ENCODE data around the gene MPRIP.
"Not testable (repeated sequence)": the region's sequence is repeated elsewhere in the genome, so short reads cannot be mapped to it uniquely, and the experiment has no call there.

The MPRIP gene

GRCh38 chr17:17144916-17145665, 102.8 kb downstream of the MPRIP start:
- DNase-seq (ENCODE audit: low read depth in 2 of 2): no peak

GRCh38 chr17:17146786-17147406, 104.6 kb downstream of the MPRIP start:
- DNase-seq (ENCODE audit: low read depth in 2 of 2): no peak

- no peak for DNase-seq (ENCODE audit: low read depth in 2 of 2)
Measured at GRCh38 chr17:17147821-17148220, 105.6 kb downstream of the MPRIP start.

GRCh38 chr17:17149520-17150447, 107.5 kb downstream of the MPRIP start:
- DNase-seq (ENCODE audit: low read depth in 2 of 2): no peak

GRCh38 chr17:17150448-17150800, 108.2 kb downstream of the MPRIP start:
- no peak for DNase-seq (ENCODE audit: low read depth in 2 of 2)

GRCh38 chr17:17151055-17151454, 108.8 kb downstream of the MPRIP start:
- DNase-seq (ENCODE audit: low read depth in 2 of 2): no peak

- DNase-seq (ENCODE audit: low read depth in 2 of 2): no peak
Measured at GRCh38 chr17:17151541-17151940, 109.3 kb downstream of the MPRIP start.

GRCh38 chr17:17151962-17152361, 109.7 kb downstream of the MPRIP start:
- DNase-seq (ENCODE audit: low read depth in 2 of 2): no peak

GRCh38 chr17:17152385-17152784, 110.1 kb downstream of the MPRIP start:
- DNase-seq (ENCODE audit: low read depth in 2 of 2): no peak

- no peak for DNase-seq (ENCODE audit: low read depth in 2 of 2)
Measured at GRCh38 chr17:17153071-17153470, 110.8 kb downstream of the MPRIP start.

GRCh38 chr17:17153709-17154108, 111.5 kb downstream of the MPRIP start:
- no peak for DNase-seq (ENCODE audit: low read depth in 2 of 2)

GRCh38 chr17:17154556-17154955, 112.3 kb downstream of the MPRIP start:
- DNase-seq (ENCODE audit: low read depth in 2 of 2): no peak

GRCh38 chr17:17154981-17155380, 112.7 kb downstream of the MPRIP start:
- DNase-seq (ENCODE audit: low read depth in 2 of 2): no peak

- DNase-seq (ENCODE audit: low read depth in 2 of 2): no peak
Measured at GRCh38 chr17:17155568-17155967, 113.3 kb downstream of the MPRIP start.

GRCh38 chr17:17156107-17156506, 113.8 kb downstream of the MPRIP start:
- no peak for DNase-seq (ENCODE audit: low read depth in 2 of 2)

- DNase-seq (ENCODE audit: low read depth in 2 of 2): no peak
Measured at GRCh38 chr17:17156511-17156910, 114.3 kb downstream of the MPRIP start.

- no peak for DNase-seq (ENCODE audit: low read depth in 2 of 2)
Measured at GRCh38 chr17:17157041-17157440, 114.8 kb downstream of the MPRIP start.

- not testable (repeated sequence) for DNase-seq (ENCODE audit: low read depth in 2 of 2)
Measured at GRCh38 chr17:17158506-17158905, 116.2 kb downstream of the MPRIP start.

GRCh38 chr17:17159571-17159970, 117.3 kb downstream of the MPRIP start:
- DNase-seq (ENCODE audit: low read depth in 2 of 2): no peak

- DNase-seq (ENCODE audit: low read depth in 2 of 2): no peak
Measured at GRCh38 chr17:17161121-17161520, 118.9 kb downstream of the MPRIP start.

GRCh38 chr17:17161759-17162158, 119.5 kb downstream of the MPRIP start:
- DNase-seq (ENCODE audit: low read depth in 2 of 2): no peak

GRCh38 chr17:17164156-17164555, 121.9 kb downstream of the MPRIP start:
- no peak for DNase-seq (ENCODE audit: low read depth in 2 of 2)

GRCh38 chr17:17164676-17165075, 122.4 kb downstream of the MPRIP start:
- DNase-seq (ENCODE audit: low read depth in 2 of 2): no peak

All from stimulated activated CD4-positive, alpha-beta T cell treated with anti-CD3 and anti-CD28 coated beads, Interleukin-12 subunit alpha, Interleukin-12 subunit beta, amount 100 ng/mL, for 24 hours (primary cell).